ENCODE results near the gene DUX4.
"Not testable (repeated sequence)": the region's sequence is repeated elsewhere in the genome, so short reads cannot be mapped to it uniquely, and the experiment has no call there.

- TF ChIP-seq, protein P1, sequence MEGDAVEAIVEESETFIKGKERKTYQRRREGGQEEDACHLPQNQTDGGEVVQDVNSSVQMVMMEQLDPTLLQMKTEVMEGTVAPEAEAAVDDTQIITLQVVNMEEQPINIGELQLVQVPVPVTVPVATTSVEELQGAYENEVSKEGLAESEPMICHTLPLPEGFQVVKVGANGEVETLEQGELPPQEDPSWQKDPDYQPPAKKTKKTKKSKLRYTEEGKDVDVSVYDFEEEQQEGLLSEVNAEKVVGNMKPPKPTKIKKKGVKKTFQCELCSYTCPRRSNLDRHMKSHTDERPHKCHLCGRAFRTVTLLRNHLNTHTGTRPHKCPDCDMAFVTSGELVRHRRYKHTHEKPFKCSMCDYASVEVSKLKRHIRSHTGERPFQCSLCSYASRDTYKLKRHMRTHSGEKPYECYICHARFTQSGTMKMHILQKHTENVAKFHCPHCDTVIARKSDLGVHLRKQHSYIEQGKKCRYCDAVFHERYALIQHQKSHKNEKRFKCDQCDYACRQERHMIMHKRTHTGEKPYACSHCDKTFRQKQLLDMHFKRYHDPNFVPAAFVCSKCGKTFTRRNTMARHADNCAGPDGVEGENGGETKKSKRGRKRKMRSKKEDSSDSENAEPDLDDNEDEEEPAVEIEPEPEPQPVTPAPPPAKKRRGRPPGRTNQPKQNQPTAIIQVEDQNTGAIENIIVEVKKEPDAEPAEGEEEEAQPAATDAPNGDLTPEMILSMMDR (IDR thresholded peaks at IDR 0.05; ENCODE audit: borderline replicate concordance, extremely low read depth, low read length, poor library complexity, severe bottlenecking) = not testable (repeated sequence)
- not testable (repeated sequence) for TF ChIP-seq EZH2 (IDR thresholded peaks at IDR 0.05; ENCODE audit: borderline replicate concordance, low read depth, low read length, severe bottlenecking)
Observed at GRCh38 chr4:190173428-190173827, at the start of gene DUX4.
